H1 (cell line): ENCODE data around the gene TBX18. TPM values are rescaled to one million over a fixed set of nuclear protein-coding genes. Genes with fewer than 3 reads are reported as not detected.

ENCODE experiments used
- ATF3 ChIP-seq: IDR thresholded peaks from 2 replicates; pipeline ENCODE4 v1.6.1; 2011; ENCODE audit warnings: low read depth, mild to moderate bottlenecking, low read length; ENCODE audit not compliant: insufficient read depth
- CHD7 ChIP-seq: fragments of 300-600 bp; sonication (generic); IDR thresholded peaks from 2 replicates; pipeline ENCODE4 v1.7.1; 2012; ENCODE audit warnings: low read length, moderate library complexity, mild to moderate bottlenecking, inconsistent platforms; ENCODE audit not compliant: insufficient replicate concordance
- HDAC2 ChIP-seq, 2 experiments: fragments of 300-600 bp in 1 of 2; sonication (generic) in 1 of 2; IDR thresholded peaks; 2 replicates each; pipeline ENCODE4 v1.6.1; 2011 to 2012; ENCODE audit warnings: low read depth in 2 of 2, low read length in 2 of 2, mild to moderate bottlenecking in 2 of 2, moderate library complexity in 2 of 2, borderline replicate concordance in 1 of 2, inconsistent platforms in 1 of 2
- JUN ChIP-seq: IDR thresholded peaks from 2 replicates; pipeline ENCODE4 v1.6.1; 2011; ENCODE audit warnings: low read depth, mild to moderate bottlenecking, improper control_type of control experiment, low read length
- POU5F1 ChIP-seq: IDR thresholded peaks from 2 replicates; pipeline ENCODE4 v1.6.1; 2011; ENCODE audit warnings: low read depth, mild to moderate bottlenecking, low read length, moderate library complexity
- SIRT6 ChIP-seq: IDR thresholded peaks from one replicate; pipeline ENCODE4 v1.7.1; 2012; ENCODE audit warnings: low read length, inconsistent platforms
- polyA plus RNA-seq, 7 experiments: library from polyadenylated mRNA; depleted of rRNA in 3 of 7; stranded (reverse) in 5 of 7; unstranded in 2 of 7; fragments of >200 nt in 5 of 7; fragments of 200-250 nt in 2 of 7; gene quantifications; 1 replicate in 5 of 7; 2 replicates in 1 of 7; 4 replicates in 1 of 7; pipeline versions ENCODE4 v1.2.1 to v1.2.3, GENCODE V29; 2011 to 2013; ENCODE audit warnings: missing spikeins in 2 of 7, mixed read lengths in 2 of 7
- total RNA-seq: library from RNA; stranded (reverse); fragmentation: NEBNext Ultra II Directional; extraction: Animal tissue kit (Norgen Biotek cat#: 25700); gene quantifications from 2 replicates; pipeline ENCODE4 v1.2.1, GENCODE V29; 2021

TBX18 gene
- total and polyA plus RNA-seq, 2 of the 8 experiments (the other 6 are each of a cell fraction or from before 2014, with no cell fraction given), result 0.02 TPM; not detected in 1

- TF ChIP-seq CHD7 (no peak), POU5F1 (no peak), ATF3 (no peak), JUN (no peak), SIRT6 (no peak), HDAC2 (IDR thresholded peaks at IDR 0.05; ENCODE audit: borderline replicate concordance in 1 of 2, low read depth in 2 of 2, low read length in 2 of 2) (no peak)
Measured at GRCh38 chr6:84663866-84664265, 100.5 kb downstream of the TBX18 start (continued).
